Endothelial cell of umbilical vein (primary cell): ENCODE results near the gene PPIA.

Experiments used
- EZH2 ChIP-seq: IDR thresholded peaks from 2 replicates; pipeline ENCODE4 v1.6.1; 2012; ENCODE audit warnings: borderline replicate concordance, low read depth, mild to moderate bottlenecking, moderate library complexity, low read length, inconsistent platforms; ENCODE audit not compliant: severe bottlenecking
- GATA2 ChIP-seq: IDR thresholded peaks from 2 replicates; pipeline ENCODE4 v1.7.0; 2011; ENCODE audit warnings: low read depth, mild to moderate bottlenecking, moderate library complexity, mixed read lengths, low read length; ENCODE audit not compliant: insufficient read length, insufficient read depth
- JUN ChIP-seq: IDR thresholded peaks from 2 replicates; pipeline ENCODE4 v1.6.1; 2011; ENCODE audit warnings: borderline replicate concordance, low read depth; ENCODE audit not compliant: insufficient read length, insufficient read depth
- POLR2A ChIP-seq: IDR thresholded peaks from 2 replicates; pipeline ENCODE4 v1.6.1; 2012; ENCODE audit warnings: low read depth, mild to moderate bottlenecking, control low read depth, low read length
- POLR2AphosphoS5 ChIP-seq: IDR thresholded peaks from 2 replicates; pipeline ENCODE4 v1.6.1; 2012; ENCODE audit warnings: low read depth, mild to moderate bottlenecking, control low read depth, low read length, moderate library complexity; ENCODE audit not compliant: insufficient read depth
- TF ChIP-seq, protein P1 (sequence below), 2 donors: IDR thresholded peaks; 1 replicate in 1 of 2; 2 replicates in 1 of 2; pipeline ENCODE4 v1.5.1; 2011; ENCODE audit warnings: low read length in 2 of 2, mild to moderate bottlenecking in 2 of 2, moderate library complexity in 2 of 2, control low read depth in 1 of 2, inconsistent platforms in 1 of 2, low read depth in 1 of 2; ENCODE audit not compliant: insufficient read depth in 1 of 2; ENCODE audit errors: extremely low read depth in 1 of 2

DNA sequence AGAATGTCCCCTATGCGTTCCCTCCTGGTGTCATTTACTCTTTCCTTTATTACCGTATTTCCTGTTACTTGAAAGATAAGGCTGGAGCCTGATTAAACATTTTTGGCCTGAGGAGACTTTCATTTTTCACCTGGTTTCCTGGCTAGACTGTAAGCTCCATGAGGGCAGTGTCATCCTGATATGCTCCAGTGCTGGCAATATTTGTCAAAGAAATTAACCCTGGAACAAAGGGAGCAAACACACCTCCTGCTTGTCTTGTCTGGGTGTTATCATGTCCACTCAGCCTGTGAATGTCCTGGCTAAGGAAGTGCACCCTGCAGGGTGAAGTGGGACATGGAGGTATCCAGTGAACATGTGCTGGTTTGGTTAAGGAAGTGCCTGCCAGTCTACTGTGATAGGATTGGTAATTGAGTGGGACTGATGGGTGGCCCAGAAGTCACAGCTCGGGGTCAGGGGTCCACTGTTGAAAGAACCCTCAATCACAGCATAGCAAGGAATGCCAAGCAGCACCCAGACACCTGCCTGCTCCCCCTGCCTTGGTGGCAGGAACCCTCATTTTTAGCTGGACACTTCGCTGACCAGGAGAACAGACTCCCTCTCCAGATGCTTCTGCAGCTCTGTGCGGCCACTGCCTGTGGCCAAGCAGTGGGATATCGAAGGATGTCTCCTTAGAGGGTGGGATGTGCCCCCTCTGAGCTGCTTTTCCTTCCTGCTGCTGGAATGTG, 20.9 kb upstream of the PPIA start:
- TF ChIP-seq POLR2A (no peak), POLR2AphosphoS5 (no peak), JUN (no peak), EZH2 (no peak), GATA2 (no peak)
- TF ChIP-seq, protein P1, sequence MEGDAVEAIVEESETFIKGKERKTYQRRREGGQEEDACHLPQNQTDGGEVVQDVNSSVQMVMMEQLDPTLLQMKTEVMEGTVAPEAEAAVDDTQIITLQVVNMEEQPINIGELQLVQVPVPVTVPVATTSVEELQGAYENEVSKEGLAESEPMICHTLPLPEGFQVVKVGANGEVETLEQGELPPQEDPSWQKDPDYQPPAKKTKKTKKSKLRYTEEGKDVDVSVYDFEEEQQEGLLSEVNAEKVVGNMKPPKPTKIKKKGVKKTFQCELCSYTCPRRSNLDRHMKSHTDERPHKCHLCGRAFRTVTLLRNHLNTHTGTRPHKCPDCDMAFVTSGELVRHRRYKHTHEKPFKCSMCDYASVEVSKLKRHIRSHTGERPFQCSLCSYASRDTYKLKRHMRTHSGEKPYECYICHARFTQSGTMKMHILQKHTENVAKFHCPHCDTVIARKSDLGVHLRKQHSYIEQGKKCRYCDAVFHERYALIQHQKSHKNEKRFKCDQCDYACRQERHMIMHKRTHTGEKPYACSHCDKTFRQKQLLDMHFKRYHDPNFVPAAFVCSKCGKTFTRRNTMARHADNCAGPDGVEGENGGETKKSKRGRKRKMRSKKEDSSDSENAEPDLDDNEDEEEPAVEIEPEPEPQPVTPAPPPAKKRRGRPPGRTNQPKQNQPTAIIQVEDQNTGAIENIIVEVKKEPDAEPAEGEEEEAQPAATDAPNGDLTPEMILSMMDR (IDR thresholded peaks at IDR 0.05; ENCODE audit: extremely low read depth in 1 of 2, insufficient read depth in 1 of 2, low read depth in 1 of 2, low read length in 2 of 2), result no peak
